HCT116 (cell line): ENCODE results near the gene RBM33.

Experiments used
- ATF3 ChIP-seq: IDR thresholded peaks from 2 replicates; pipeline ENCODE4 v1.6.1; 2012
- CTCF ChIP-seq, 3 experiments: fragments of 200-600 bp in 1 of 3; sonication (generic) in 1 of 3; IDR thresholded peaks in 2 of 3; conservative IDR thresholded peaks in 1 of 3; 2 replicates each; pipeline ENCODE4 v1.5.1; 2012 to 2017; ENCODE audit warnings: low read depth in 2 of 3, low read length in 2 of 3, antibody characterized with exemption in 1 of 3, borderline replicate concordance in 1 of 3, control low read depth in 1 of 3, mild to moderate bottlenecking in 1 of 3, mixed read lengths in 1 of 3, mixed run types in 1 of 3, moderate library complexity in 1 of 3; ENCODE audit not compliant: insufficient read depth in 1 of 3
- POLR2A ChIP-seq: IDR thresholded peaks from 2 replicates; pipeline ENCODE4 v1.7.0; 2011; ENCODE audit warnings: borderline replicate concordance; ENCODE audit not compliant: insufficient read depth, insufficient read length; ENCODE audit errors: extremely low read depth
- REST ChIP-seq: IDR thresholded peaks from 2 replicates; pipeline ENCODE4 v1.6.1; 2012; ENCODE audit warnings: low read depth
- TF ChIP-seq, protein P1 (sequence below): IDR thresholded peaks from 2 replicates; pipeline ENCODE4 v1.6.1; 2012

GRCh38 chr7:155791836-155792235, 147.4 kb downstream of the RBM33 start:
- TF ChIP-seq POLR2A (no peak), REST (no peak), CTCF (IDR thresholded peaks at IDR 0.05 in 2 of 3, conservative IDR thresholded peaks at IDR 0.05 in 1 of 3; ENCODE audit: borderline replicate concordance in 1 of 3, insufficient read depth in 1 of 3, low read depth in 2 of 3, low read length in 2 of 3) (no peak), ATF3 (no peak)
- TF ChIP-seq, protein P1, sequence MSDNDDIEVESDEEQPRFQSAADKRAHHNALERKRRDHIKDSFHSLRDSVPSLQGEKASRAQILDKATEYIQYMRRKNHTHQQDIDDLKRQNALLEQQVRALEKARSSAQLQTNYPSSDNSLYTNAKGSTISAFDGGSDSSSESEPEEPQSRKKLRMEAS = no peak
